ENCODE results near the gene NRDE2. TPM values are rescaled to one million over a fixed set of nuclear protein-coding genes. Genes with fewer than 3 reads are reported as not detected.

The NRDE2 gene
- total RNA-seq, 1 experiment from 2014 or later: 6.5 TPM

GRCh38 chr14:90294872-90295271 is 36.9 kb downstream of the NRDE2 start:
- TF ChIP-seq EZH2 (IDR thresholded peaks at IDR 0.05; ENCODE audit: low read depth): no peak
- no peak for TF ChIP-seq CTCF (conservative IDR thresholded peaks at IDR 0.05)
- CTCF ChIA-PET: interaction anchor here (0.5 kb wide), 1 partner anchor 318 kb away, joined by 3 read pairs; no protein-coding TSS in a partner anchor
- no peaks in the 10 kb centered on the region for H3K9me3 ChIP-seq (ENCODE audit: insufficient read depth, low read depth)
- no peaks in the 10 kb centered on the region for H4K20me1 ChIP-seq (ENCODE audit: insufficient read depth)
- H3K27me3 ChIP-seq (ENCODE audit: insufficient read depth, low read depth): no peaks in the 10 kb centered on the region
- no peaks in the 10 kb centered on the region for H3K9me2 ChIP-seq (ENCODE audit: insufficient read depth)
- H3K27ac ChIP-seq: no peak overlapping the region
- H2AFZ ChIP-seq: no peak overlapping the region
- DNase-seq: no peak
- POLR2A ChIA-PET (ENCODE audit: unreplicated experiment): no interaction called here
- no peak overlapping the region for H3K4me2 ChIP-seq
- no peaks in the 10 kb centered on the region for H3K4me1 ChIP-seq (replicated peaks; ENCODE audit: insufficient read depth)
- BruUV-seq (replicated peaks): no TSS peak
- no peak overlapping the region for H3K4me3 ChIP-seq
- intact Hi-C loops (cut with micrococcal nuclease; ENCODE audit: unreplicated experiment): no loop called here
- H3F3A ChIP-seq (ENCODE audit: insufficient read depth, low read depth): no peaks in the 10 kb centered on the region
- no peaks in the 10 kb centered on the region for H3K36me3 ChIP-seq (ENCODE audit: low read depth)
- no peaks in the 10 kb centered on the region for H3K79me2 ChIP-seq (ENCODE audit: low read depth)

DNA sequence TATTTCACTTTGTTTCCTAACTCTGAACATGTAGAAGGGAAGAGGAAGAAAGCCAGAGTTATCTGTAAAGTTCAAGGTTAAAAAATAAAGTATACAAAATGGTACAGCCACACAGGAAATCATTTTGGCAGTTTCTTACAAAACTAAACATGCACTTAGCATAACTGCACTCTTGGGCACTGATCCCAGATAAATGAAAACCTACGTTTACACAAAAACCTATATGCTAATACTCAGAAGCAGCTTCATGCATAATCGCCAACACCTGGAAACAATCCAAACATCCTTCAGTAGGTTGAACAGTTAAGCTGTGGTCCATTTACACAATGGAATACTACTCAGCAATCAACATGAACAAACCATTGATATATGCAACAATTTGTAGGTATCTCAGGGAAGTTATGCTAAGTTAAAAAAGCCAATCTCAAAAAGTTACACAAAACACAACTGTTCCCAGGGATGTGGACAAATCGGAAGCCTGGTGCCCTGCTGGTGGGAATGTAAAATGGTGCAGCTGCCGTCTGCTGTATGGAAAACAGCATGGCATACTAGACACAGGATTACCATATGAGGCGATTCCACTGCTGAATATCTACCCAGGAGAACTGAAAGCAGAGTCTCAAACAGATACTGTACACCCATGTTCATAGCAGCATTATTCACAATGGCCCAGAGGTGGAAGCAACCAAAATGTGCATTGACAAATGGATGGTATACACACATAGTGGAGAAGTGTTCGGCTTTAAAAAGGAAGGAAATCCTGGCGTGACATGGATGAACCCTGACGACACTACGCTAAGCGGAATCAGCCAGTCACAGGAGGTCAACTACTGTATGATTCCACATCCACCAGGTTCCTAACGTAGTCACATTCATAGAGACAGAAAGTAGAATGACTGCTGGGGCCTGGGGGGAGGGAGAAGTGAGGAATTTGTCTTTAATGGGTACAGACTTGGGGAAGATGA is 37.7 kb downstream of the NRDE2 start:
- Histone ChIP-seq H3K36me3 (ENCODE audit: low read depth) (no peaks in the 10 kb centered on the region), H2AFZ (no peak overlapping the region)
- intact Hi-C loops (cut with micrococcal nuclease; ENCODE audit: unreplicated experiment): no loop called here

DNA sequence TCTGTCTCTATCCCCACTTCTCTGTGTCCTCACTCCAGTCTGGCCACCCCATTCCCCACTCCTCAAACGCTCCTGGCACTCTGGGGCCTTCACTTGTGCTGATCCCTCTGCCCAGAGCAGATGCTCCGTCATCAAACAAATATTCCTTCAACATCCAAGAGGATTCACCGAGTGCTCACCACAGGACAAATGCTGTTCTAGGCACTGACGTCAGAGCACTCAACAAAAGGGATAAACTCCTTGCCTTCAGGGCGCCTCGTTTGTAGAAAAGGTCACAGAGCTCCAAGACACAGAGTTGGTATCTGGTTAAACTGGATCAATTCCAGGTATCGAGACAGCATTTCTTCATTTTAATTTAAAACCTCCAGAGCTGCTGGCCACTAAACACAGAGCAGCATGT is 40.0 kb downstream of the NRDE2 start:
- ChIA-PET POLR2A (ENCODE audit: unreplicated experiment) (no interaction called here), CTCF (no interaction called here)
- H2AFZ ChIP-seq: no peak overlapping the region
- intact Hi-C loops (cut with micrococcal nuclease; ENCODE audit: unreplicated experiment): no loop called here
- no peaks in the 10 kb centered on the region for H3K9me2 ChIP-seq (ENCODE audit: insufficient read depth)
- H4K20me1 ChIP-seq (ENCODE audit: insufficient read depth): no peaks in the 10 kb centered on the region
- no peak overlapping the region for H3K27ac ChIP-seq
- H3K4me3 ChIP-seq: no peak overlapping the region
- H3K36me3 ChIP-seq (ENCODE audit: low read depth): no peaks in the 10 kb centered on the region
- no peaks in the 10 kb centered on the region for H3K9me3 ChIP-seq (ENCODE audit: insufficient read depth, low read depth)
- no peaks in the 10 kb centered on the region for H3K27me3 ChIP-seq (ENCODE audit: insufficient read depth, low read depth)
- TF ChIP-seq CTCF (conservative IDR thresholded peaks at IDR 0.05) (no peak), EZH2 (IDR thresholded peaks at IDR 0.05; ENCODE audit: low read depth) (no peak)
- no peaks in the 10 kb centered on the region for H3K4me1 ChIP-seq (replicated peaks; ENCODE audit: insufficient read depth)
- no peaks in the 10 kb centered on the region for H3F3A ChIP-seq (ENCODE audit: insufficient read depth, low read depth)
- no peak overlapping the region for H3K4me2 ChIP-seq
- BruUV-seq (replicated peaks): no TSS peak
- DNase-seq: no peak
- H3K79me2 ChIP-seq (ENCODE audit: low read depth): no peaks in the 10 kb centered on the region

More for the DNA sequence above, 37.7 kb downstream of the NRDE2 start:
- no peak for DNase-seq
- Histone ChIP-seq H3K4me1 (replicated peaks; ENCODE audit: insufficient read depth) (no peaks in the 10 kb centered on the region), H3K79me2 (ENCODE audit: low read depth) (no peaks in the 10 kb centered on the region), H3K4me3 (no peak overlapping the region), H3F3A (ENCODE audit: insufficient read depth, low read depth) (no peaks in the 10 kb centered on the region), H3K9me3 (ENCODE audit: insufficient read depth, low read depth) (no peaks in the 10 kb centered on the region), H3K4me2 (no peak overlapping the region), H4K20me1 (ENCODE audit: insufficient read depth) (no peaks in the 10 kb centered on the region), H3K27me3 (ENCODE audit: insufficient read depth, low read depth) (no peaks in the 10 kb centered on the region), H3K9me2 (ENCODE audit: insufficient read depth) (no peaks in the 10 kb centered on the region), H3K27ac (no peak overlapping the region)
- ChIA-PET CTCF (no interaction called here), POLR2A (ENCODE audit: unreplicated experiment) (no interaction called here)
- BruUV-seq (replicated peaks): no TSS peak
- TF ChIP-seq EZH2 (IDR thresholded peaks at IDR 0.05; ENCODE audit: low read depth): no peak
- no peak for TF ChIP-seq CTCF (conservative IDR thresholded peaks at IDR 0.05)

Measured in PC-9 (cell line).